ENCODE results near the gene MIPOL1.

Gene MIPOL1

DNA sequence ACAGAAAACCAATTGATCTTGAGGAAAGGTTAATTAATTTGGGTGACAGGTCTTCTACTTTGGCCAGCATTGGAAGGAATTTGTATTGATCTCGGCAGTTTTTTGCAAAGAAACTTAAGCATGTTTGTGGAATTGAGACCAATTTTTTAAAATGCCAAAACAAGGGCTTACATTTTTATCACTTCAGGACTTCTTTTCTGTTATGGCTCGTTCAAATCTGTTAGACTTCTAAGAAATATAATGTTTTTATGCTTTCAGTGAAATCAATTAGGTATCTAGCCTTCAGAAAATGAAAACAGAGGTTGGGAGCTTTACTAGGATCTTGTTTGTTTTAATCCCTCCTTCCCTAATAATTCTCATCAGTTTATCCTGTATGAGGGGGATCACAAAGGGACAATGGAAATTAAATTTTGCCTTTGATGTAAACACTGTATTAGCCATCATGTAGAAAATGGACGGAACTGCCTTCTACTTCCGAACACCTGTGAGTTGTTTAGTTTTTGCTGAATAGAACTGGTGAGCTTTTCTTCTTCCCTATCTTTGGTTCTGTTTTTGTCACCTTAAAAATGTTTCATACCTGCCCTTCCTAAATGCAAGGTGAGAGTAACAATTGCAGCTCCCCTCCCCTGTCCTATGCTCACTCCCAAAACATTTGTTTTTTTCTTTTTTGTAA is 389.5 kb downstream of the MIPOL1 start:
- DNase-seq (ENCODE audit: low read depth in 2 of 2) = no peak

DNA sequence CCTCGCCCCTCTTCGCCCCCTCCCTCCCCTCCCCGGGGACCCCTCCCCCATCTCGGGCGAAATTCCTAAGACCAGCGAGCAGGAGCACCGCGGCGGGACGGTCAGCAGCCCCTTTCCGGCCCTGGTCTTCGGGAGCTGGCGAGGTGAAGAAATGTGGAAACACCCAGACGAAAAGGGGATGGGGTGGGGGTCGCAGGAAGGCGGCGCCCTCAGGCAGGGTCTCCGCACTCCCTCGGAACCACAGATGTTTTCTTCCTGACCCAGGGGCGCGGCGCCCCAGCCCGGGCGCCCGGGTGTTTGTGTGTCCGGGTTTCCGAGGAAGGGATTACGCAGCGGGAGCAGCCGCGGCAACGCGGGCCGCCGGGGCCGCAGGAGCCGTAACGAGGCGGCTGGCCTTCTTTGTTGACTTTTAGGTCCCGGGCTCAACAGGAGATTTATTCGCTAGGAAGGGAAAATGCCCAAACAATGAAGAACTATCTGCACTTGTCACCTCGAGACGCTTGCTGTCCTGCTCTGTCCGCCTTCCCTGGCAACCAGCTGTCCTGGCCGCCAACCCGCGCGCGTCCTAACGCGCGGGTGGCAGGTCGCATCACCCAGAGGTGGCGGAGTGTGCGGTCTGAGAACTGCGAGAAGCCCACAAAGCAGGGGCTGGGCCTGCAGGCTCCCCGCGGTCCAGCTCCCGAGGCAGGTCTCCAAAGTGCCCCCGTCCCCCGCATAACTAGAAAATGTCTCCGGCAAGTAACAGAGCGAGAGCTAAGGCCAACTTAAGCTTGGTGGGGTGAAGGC is 390.3 kb downstream of the MIPOL1 start:
- DNase-seq (ENCODE audit: low read depth in 2 of 2) = no peak

DNA sequence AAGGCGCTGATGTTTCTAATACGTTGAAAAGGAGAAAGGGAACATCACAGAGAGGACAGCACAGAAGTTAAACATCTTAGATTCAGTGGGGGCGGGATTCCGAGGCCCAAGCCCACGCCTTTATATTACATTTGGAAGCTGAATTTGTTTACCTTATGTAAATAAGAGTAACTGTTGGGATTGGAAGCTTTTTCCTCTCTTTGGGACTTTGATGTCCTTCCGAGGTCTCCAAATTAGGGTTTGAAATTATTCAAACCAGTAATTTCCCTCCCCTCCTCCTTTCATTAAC is 390.9 kb downstream of the MIPOL1 start:
- no peak for DNase-seq (ENCODE audit: low read depth in 2 of 2)

DNA sequence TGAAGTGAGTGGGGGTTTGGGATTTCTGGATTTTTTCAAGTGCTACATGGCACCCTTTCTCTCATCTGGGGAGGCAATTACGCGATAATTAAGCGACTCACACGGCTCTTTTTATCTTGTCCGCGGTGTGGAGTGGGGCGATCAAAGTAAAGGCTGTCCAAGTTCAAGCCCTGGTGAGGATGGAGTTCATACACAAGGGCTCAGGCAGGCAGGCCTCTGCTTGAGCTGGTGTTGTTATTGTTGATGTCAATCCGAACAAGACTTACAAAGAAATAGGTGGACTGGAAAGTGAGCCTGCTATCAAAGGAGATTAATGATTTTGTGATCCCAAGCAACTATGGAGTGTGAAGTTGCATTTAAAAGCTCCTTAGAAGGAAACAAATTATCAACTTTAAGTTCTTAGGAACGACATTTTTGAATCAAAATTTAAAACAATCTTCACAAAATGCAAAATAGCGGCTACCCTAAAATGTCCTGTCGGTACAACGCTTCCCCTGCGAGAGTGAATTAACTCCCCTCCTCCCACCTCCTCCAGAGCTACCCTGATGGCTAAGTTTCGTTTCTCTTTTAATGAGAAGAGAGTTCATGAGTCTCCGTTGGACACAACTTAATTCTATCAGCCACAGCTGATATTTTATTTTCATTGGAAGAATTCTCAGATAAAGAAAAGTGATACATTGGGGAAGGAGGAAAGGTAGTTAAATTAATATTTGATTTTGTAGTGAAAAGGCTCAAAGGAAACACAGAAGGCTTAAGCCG is 391.4 kb downstream of the MIPOL1 start:
- DNase-seq (ENCODE audit: low read depth in 2 of 2) = no peak

DNA sequence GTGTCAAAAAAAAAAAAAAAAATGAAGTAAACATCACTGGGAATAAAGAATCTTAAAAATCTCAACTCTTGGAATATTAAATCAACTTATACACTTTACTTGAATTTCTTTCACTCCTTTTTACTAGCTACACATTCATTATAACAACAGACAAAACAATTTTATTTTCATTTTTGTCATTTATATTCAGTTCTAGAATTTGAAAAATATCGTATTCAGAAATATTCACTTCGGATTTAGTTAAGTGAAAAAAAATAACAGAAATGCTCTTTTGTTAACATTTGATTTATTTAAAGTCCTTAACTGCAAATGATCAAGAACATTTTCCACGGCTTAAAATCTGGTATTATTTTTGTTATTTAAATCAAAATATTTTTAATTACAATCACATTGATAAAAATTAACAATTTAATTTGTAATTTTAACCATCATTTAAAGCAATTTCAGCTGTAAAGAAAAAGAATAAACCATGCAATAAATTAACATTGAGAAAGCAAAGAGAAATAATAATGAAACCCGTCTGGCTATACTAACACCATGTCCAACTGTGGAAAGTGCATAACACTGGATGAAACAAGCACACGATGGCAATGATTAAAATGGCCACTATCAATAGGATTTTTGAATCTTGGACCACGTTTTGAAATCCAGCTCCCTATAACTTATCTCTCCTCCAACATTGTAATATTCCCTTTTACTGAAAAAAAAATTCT is 392.1 kb downstream of the MIPOL1 start:
- DNase-seq (ENCODE audit: low read depth in 2 of 2) = no peak

DNA sequence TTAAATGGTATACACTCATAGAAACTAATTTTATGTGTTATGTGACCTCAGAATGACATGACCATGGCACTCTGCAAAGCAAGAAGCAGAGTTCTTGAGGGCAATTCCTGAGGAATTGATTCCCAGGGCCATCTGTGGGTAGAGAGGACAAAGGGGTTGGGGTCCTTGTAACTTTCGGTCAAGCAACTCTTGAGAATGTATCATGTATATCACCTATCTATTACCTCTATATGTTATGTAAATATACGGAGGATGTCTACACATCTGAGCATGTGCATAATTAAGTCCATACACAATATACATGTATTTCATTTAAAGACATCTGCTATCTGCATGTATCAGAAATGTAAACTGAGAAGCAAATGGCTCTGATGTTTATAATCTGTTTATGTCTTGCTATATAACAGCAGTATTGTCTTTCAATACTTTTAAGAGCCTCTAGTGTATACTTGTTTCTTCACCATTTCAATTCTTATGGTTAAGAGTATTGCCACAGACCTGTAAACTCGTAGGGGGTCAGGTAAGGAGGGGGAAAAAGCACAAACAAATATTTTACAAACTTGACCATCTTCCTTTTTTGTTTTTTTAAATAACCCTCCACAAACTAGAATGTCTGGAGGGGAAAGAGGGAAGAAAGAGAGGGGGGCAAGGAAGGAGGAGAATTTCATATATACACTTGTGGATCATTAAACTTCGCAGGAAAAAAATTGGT is 392.8 kb downstream of the MIPOL1 start:
- DNase-seq (ENCODE audit: low read depth in 2 of 2) = no peak

DNA sequence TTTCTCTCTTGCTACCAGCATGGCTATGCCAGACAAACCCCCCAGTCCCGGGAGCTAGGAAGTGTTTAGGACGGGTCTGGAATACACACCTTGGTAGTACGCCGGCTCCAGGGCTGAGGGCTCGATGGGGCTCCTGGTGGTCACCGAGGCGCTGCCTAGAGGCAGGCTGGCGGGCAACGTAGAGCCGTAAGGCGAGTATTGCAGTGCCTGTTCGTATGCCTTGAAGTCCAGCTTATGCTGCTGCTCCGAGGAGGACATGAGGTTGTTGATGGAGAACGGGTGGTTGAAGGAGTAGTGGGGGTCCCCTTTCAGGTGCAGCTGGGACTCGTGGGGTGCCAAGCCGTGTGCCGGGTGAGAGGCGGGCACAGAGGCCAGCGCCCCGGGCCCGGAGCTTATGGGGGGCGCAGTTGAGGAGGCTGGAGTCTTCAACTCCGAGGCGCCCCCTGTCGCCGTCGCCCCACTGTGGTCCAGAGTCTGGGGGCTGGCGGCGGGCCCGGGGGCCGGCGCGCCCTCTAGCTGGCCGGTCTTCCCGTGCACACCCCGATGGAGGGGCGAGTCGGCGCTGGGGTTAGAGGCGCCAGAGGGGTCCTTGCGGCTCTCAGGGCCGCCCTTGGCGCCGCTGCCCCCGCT is 393.7 kb downstream of the MIPOL1 start:
- no peak for DNase-seq (ENCODE audit: low read depth in 2 of 2)

DNA sequence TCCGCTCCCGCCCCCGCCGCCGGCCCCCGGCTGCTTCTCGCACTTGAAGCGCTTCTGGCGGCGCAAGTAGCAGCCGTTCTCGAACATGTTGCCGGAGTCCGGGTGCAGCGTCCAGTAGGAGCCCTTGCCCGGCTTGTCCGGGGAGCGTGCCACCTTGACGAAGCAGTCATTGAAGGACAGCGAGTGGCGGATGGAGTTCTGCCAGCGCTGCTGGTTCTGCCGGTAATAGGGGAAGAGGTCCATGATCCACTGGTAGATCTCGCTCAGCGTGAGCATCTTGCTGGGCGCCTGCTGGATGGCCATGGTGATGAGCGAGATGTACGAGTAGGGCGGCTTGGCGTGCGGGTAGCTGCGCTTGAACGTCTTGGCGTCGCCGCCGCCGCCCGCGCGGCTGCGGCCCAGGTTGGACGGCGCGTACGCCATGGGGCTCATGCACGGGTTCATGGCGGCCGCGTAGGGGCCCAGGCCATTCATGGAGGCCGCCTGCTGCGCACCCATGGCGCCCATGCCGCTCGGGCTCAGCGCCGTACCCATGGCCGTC is 394.3 kb downstream of the MIPOL1 start:
- no peak for DNase-seq (ENCODE audit: low read depth in 2 of 2)

DNA sequence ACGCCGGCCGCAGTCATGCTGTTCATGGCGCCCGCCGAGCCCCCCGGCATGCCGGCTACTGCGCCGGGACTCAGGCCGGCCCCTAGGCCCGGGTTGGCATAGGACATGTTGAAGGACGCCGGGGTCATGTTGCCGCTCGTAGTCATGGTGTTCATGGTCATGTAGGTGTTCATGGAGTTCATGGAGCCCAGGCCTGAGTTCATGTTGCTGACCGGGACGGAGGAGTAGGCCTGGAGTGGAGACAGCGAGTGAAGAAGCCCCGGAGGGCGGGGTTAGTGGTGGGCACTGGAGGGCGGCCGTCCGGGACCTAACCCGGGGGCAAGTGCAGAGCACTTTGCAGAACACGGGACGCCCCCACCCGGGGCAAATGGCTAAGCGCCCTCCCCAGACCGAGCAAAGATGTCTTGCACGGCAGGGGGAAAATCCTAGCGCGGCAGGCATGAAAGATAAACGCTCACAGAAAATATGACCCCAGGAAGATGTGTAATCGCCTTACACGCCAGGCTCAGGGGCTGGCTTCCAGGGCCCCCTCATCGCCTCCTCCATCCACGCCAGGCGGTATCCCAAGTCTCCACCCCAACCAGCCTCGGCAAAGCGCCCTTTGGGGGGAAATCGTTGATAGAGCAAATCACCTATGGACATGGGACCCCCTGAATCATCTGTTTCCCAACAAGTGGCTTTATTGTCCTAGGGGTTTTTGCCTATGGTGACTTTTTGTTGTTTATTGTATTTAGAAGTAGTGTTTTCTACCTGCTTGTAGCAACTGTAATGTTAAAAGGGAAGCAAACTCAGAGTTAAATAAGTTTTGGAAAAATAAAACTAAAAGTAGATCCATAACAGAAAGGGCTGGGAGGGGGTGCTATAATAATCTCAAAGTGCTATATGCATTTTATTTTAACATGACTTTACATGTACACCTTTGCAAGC is 395.0 kb downstream of the MIPOL1 start:
- DNase-seq (ENCODE audit: low read depth in 2 of 2) = no peak

DNA sequence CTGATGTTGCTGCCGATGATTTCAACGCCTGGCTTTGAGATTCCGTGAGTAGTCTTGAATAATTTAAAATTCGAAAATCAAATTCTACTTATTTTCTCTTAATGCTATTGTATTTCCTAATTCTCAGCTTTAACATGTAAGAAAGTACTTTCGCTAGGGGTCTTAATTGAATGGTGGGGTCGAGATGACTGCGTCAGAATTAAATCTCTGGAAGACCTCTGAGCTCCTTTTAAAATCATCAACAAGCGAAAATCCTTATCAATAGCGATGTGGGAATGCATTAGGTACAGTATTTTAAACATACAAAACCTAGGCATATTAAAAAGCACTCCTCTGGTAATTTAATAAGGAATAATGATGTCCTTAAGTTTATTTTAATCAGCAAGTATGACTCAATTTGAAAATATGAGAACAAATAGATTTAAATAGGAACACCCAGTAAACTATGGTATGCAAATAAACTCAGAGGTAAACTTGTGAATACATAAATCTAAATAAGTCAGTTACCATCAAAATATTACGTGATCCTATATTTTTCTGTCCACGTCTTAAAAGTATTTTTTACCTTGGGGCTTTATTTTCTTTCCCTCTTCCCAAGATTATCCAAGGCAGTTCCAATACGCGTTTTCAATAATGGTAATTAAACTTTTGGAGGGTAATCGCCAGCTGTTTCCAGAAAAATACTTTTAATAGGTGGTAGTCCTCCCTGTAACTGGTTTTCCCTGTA is 395.9 kb downstream of the MIPOL1 start:
- DNase-seq (ENCODE audit: low read depth in 2 of 2) = no peak

DNA sequence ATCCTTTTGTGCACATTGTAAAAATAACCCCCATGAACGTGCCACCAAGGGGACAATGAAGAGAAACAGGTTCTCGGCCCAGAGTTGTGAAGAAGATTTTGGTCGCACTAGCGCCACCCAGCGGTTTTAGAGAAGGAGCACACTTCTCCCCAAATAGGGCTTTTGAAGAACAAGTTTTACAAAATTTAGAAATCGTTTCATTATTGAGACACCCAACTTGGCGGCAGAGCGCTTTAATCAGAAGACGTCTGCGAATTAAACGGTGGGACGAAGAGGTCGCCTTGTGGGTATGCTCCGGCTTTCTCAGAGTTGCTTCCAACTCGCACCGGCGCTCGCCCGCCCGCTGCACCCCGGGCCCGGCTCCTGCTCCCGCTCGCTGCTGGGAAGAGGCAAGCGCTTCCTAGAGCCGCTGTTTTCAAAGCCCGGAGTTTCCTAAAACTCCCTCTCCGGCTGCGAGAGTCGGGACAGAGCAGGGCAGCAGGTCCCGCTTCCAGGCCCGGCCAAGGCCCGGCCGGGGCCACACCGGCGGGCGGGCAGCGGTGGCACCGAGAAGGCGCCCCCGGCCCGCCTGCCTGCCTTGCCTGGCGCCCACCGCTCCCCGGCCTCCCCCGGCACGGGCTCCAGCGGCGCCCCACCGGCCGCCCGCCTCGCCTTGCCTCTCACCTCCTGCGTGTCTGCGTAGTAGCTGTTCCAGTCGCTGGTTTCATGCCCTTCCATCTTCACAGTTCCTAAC is 396.7 kb downstream of the MIPOL1 start:
- no peak for DNase-seq (ENCODE audit: low read depth in 2 of 2)

DNA sequence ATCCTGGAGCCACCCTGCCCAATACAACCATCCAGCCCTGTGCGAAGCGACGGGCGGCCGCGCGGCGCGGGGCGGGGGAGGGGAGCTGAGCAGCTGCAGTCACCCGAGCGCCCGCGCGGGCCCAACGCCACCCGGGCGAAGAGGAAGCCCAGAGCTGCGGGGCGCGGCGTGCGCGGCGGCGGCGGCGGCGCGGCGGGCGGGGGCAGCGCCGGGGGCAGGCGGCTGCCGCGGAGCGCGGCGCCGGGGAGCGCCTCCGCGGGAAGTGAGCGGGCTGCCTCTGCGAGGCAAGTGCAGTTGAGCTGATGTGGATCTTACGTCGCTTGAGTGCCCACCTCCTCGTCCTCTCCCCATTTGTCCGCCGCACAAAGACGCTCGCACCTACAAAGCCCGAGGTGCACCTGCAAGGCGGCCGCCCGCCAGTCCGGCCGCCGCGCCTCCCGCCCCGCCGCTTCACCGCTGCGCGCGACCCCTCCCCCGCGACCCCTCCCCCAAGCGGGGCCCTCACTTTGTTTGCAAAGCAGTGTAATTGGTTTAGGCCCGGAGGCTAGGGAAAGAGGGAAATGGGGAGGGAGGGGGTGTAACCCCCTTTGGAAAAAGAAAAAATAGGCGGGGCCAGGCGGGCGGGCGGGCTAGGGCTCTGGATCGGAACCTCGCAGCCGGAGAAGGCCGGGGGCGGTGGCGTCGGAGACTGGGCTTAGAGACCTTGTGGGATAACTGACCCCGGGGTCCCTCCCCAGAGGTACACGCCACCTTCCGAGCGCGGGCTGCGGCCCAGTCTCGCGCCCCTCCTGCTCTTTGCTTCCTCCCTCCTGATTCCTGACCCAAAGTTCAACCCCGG is 397.5 kb downstream of the MIPOL1 start, which contains the start of the genes FOXA1 and TTC6:
Gene FOXA1, minus strand, starts transcription at position 279 of the 838 bp plus-strand sequence. Its CDS starts 277 bp downstream, at position 2.
Gene TTC6, plus strand, starts transcription at position 659 of the 838 bp plus-strand sequence. CDS start 26,436 bp downstream, outside the sequence.
- no peak for DNase-seq (ENCODE audit: low read depth in 2 of 2)

DNA sequence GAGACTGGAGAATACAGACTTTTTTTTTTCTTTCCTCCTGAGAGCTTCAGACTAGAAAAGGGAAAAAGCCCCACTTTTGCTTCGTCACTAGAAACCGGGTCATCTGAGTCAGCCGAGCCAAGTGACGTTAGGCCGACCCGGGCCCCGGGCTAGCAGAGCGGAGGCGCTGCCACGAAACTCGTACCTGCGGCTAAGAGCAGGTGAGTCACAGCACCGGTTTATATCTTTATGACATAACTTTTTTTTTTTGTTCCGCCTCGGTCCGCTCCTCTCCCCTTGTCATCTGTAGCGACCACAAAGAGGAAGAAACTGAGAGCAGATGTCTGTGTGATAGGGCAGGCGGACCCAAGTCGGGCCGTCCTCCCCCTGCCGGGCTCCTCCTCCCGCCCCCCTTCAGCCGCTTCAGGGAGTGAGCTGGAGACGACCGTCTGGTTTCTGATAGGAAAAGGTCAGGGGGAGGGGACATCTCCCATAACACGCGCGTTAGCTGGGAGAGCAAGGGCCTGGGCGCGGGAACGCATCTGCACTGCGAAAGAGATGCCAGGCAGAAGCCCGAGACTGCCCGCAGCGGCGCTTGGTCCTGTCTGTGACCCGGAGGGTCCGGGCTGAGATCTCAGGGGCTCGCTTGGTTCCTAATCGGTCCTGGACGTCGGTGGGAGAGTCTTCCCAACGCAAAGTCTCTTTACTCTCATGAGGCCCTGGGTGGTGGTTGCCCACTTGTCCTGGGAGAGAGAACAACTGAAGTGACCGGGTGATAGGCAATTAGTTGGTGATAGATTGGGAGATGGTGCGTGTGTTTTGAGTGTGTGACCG is 398.3 kb downstream of the MIPOL1 start:
- peak in 1 of 2 donors; percentile 39 for DNase-seq (ENCODE audit: low read depth in 2 of 2)

DNA sequence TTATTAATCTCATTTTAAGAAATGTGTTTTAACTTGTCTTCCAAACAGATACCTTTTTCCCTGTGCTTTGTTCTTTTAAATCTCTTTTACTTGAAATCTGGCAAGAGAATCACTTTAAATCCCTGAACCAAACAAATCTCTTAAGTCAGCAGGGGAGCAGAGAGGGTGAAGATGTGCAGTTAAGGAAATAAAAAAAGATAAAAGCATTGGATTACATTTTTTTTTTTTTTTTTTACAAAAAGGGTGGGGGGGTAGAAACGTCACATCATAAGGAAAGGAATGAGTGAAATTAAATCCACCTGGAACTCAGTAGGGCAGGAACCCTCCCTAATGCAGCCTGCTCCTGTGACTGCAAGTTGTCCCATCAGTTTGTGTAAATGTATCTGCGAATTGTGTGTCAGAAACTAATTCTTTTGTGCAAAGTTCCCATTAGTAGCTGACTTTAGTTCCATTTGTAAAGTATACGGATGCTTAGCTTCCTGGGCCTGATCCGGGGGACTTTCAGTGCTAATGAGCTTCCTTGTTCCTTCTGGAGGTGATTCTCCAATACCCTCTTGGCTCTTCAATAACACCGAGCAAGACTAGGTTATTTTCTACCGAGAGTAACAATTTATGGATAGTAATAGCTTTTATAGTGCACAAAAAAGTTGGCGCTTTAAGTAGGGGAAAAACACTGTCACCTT is 399.2 kb downstream of the MIPOL1 start:
- DNase-seq (ENCODE audit: low read depth in 2 of 2) = no peak

DNA sequence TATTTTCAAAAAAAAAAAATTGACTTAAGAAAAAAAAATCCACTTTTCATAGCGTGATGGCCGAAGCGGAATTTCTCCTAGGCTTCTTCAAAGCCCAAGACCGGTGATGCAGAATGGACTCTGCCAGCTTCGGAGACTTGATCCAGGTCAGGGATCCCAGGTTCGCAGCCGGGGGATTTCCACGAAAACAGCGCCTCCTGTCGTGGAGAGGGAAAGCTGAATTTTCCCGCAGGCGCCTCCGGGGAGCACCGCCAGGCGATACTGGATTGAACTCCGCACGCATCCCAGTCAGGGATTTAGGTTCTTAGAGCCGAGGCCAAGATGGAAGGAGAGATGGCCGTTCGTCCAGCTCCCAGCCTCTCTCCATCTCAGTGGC is 399.8 kb downstream of the MIPOL1 start:
- no peak for DNase-seq (ENCODE audit: low read depth in 2 of 2)

Data from activated CD8-positive, alpha-beta memory T cell treated with anti-CD3 and anti-CD28 coated beads for 4 hours (primary cell).